Activated CD8-positive, alpha-beta memory T cell treated with anti-CD3 and anti-CD28 coated beads, Interleukin-2, amount 50 U/mL, for 24 hours (primary cell): ENCODE measurements around the gene GTSE1.

Experiments
- DNase-seq: peaks from one replicate; pipeline ENCODE4 v3.0.0-alpha.2; 2020; ENCODE audit errors: extremely low read depth

The GTSE1 gene

GRCh38 chr22:46379066-46379930, 82.6 kb downstream of the GTSE1 start:
- no peak for DNase-seq

- no peak for DNase-seq
Observed at GRCh38 chr22:46380069-46380468, 83.4 kb downstream of the GTSE1 start.
